Panc1 (cell line): ENCODE measurements around the gene MYO5B. TPM values are rescaled to one million over a fixed set of nuclear protein-coding genes. Genes with fewer than 3 reads are reported as not detected.

Source experiments
- ATAC-seq: fragments of 200-7000 bp; cut with Tn5 transposase; 2 replicates; pipeline ENCODE4 v1.9.1; 2020; ENCODE audit warnings: mild to moderate bottlenecking, moderate library complexity
- BruUV-seq: library from RNA; stranded (reverse); fragments of 400-500 nt; replicated peaks from 2 replicates; lab custom pipeline; 2021; lab: Mats Ljungman, UMichigan
- CTCF ChIA-PET: fragments of 300-600 bp; sonication (Branson Sonifier 250); formaldehyde crosslinking; loops from one replicate; lab custom pipeline; 2022; ENCODE audit warnings: antibody characterized with exemption; lab: Charles Lee
- POLR2A ChIA-PET: fragments of 300-600 bp; sonication (Branson Sonifier 250); formaldehyde crosslinking; loops from one replicate; lab custom pipeline; 2022; ENCODE audit warnings: antibody characterized with exemption; lab: Charles Lee
- DNase-seq: peaks from one replicate; pipeline ENCODE4 v3.0.0-alpha.2; 2010; ENCODE audit warnings: low read depth, low spot score
- H3K27ac ChIP-seq: 2 replicates; pipeline ENCODE4 v1.5.1; 2011; ENCODE audit warnings: mild to moderate bottlenecking, low read length, inconsistent platforms
- H3K27me3 ChIP-seq: fragments of 200-500 bp; sonication (Bioruptor generic); 2 replicates; pipeline ENCODE4 v1.6.0; 2014; ENCODE audit warnings: low read length, inconsistent platforms; ENCODE audit not compliant: control insufficient read depth, insufficient read depth
- H3K36me3 ChIP-seq: fragments of 200-500 bp; sonication (Bioruptor generic); 2 replicates; pipeline ENCODE4 v1.5.1; 2014; ENCODE audit warnings: inconsistent platforms, mild to moderate bottlenecking, low read length, moderate library complexity; ENCODE audit not compliant: control insufficient read depth, insufficient read depth
- H3K4me1 ChIP-seq: 2 replicates; pipeline ENCODE4 v1.5.1; 2011; ENCODE audit warnings: inconsistent platforms, mild to moderate bottlenecking, low read length, moderate library complexity; ENCODE audit not compliant: control insufficient read depth, insufficient read depth
- H3K4me3 ChIP-seq, 2 experiments: 2 replicates each; pipeline ENCODE4 v1.5.1; 2011 to 2012; ENCODE audit warnings: low read depth in 2 of 2, low read length in 2 of 2, mild to moderate bottlenecking in 2 of 2, inconsistent platforms in 1 of 2, moderate library complexity in 1 of 2
- H3K9me3 ChIP-seq: fragments of 200-500 bp; sonication (Bioruptor generic); 2 replicates; pipeline ENCODE4 v1.5.1; 2014; ENCODE audit warnings: low read depth, mild to moderate bottlenecking, inconsistent platforms, low read length, moderate library complexity; ENCODE audit not compliant: control insufficient read depth, insufficient read depth
- POLR2AphosphoS5 ChIP-seq: IDR thresholded peaks from 2 replicates; pipeline ENCODE4 v1.6.1; 2012; ENCODE audit warnings: mild to moderate bottlenecking, low read depth, low read length, moderate library complexity
- SIN3A ChIP-seq: IDR thresholded peaks from 2 replicates; pipeline ENCODE4 v1.6.1; 2012; ENCODE audit warnings: low read depth, mild to moderate bottlenecking, low read length, moderate library complexity, borderline replicate concordance; ENCODE audit not compliant: insufficient read depth
- TCF7L2 ChIP-seq: IDR thresholded peaks from 2 replicates; pipeline ENCODE4 v1.6.1; 2011; ENCODE audit warnings: mild to moderate bottlenecking, low read depth, low read length, inconsistent platforms
- in situ Hi-C: cut with HindIII; loops from 2 replicates; pipeline ENCODE4 v1.10.0; 2016; ENCODE audit warnings: low sequenced_read_pairs, low pct_unique_long_range_greater_than_20kb
- intact Hi-C: fragments of 100-400 bp; cut with micrococcal nuclease; formaldehyde crosslinking; loops from one replicate; pipeline ENCODE4 v1.10.0; 2022; ENCODE audit not compliant: unreplicated experiment
- total RNA-seq: library from RNA; stranded (reverse); gene quantifications from one replicate; pipeline ENCODE4 v1.2.1, GENCODE V29; 2021; ENCODE audit not compliant: unreplicated experiment
- TF ChIP-seq, protein P1 (sequence below), 2 experiments: IDR thresholded peaks; 2 replicates each; pipeline ENCODE4 v1.6.1; 2011 to 2012; ENCODE audit warnings: low read depth in 2 of 2, control low read depth in 1 of 2, low read length in 1 of 2, mild to moderate bottlenecking in 1 of 2, moderate library complexity in 1 of 2; ENCODE audit not compliant: insufficient read depth in 1 of 2
- TF ChIP-seq, protein P2 (sequence below): fragments of 450-650 bp; IDR thresholded peaks from 2 replicates; pipeline ENCODE4 v1.5.1; 2017; ENCODE audit warnings: mild to moderate bottlenecking

The MYO5B gene
- total RNA-seq, 1 experiment from 2014 or later: 0.31 TPM

DNA sequence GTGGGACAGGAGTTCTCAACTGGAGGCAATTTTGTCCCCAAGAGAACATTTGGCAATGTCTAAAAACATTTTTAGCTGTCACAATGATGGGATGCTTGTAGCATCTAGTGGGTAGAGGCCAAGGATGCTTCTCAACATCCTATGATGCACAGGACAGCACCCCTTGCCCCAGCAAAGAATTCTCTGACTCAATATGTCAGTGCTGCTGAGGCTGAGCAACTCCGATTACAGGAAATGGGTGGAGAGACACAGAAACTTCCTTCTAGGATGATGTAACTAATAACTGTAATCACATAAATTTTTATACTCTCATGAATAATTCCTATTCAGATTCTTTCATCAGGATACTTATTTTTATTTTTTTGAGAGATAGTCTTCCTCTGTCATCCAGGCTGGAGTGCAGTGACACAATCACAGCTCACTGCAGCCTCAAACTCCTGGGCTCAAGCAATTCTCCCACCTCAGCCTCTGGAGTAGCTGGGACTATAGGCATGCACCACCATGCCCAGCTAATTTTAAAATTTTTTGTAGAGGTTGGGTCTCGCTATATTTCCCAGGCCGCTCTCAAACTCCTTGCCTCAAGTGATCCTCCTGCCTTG is 261.3 kb downstream of the MYO5B start:
- Histone ChIP-seq H3K9me3 (no peaks in the 10 kb centered on the region), H3K4me3 (no peak overlapping the region), H3K27ac (no peak overlapping the region), H3K27me3 (no peaks in the 10 kb centered on the region), H3K4me1 (no peaks in the 10 kb centered on the region), H3K36me3 (no peaks in the 10 kb centered on the region)
- BruUV-seq: no TSS peak
- intact Hi-C loops (no loop called here), in situ Hi-C loops (no loop called here)
- CTCF ChIA-PET: no interaction called here
- POLR2A ChIA-PET: no interaction called here
- ATAC-seq (no peak), DNase-seq (no peak)
- TF ChIP-seq, protein P1, sequence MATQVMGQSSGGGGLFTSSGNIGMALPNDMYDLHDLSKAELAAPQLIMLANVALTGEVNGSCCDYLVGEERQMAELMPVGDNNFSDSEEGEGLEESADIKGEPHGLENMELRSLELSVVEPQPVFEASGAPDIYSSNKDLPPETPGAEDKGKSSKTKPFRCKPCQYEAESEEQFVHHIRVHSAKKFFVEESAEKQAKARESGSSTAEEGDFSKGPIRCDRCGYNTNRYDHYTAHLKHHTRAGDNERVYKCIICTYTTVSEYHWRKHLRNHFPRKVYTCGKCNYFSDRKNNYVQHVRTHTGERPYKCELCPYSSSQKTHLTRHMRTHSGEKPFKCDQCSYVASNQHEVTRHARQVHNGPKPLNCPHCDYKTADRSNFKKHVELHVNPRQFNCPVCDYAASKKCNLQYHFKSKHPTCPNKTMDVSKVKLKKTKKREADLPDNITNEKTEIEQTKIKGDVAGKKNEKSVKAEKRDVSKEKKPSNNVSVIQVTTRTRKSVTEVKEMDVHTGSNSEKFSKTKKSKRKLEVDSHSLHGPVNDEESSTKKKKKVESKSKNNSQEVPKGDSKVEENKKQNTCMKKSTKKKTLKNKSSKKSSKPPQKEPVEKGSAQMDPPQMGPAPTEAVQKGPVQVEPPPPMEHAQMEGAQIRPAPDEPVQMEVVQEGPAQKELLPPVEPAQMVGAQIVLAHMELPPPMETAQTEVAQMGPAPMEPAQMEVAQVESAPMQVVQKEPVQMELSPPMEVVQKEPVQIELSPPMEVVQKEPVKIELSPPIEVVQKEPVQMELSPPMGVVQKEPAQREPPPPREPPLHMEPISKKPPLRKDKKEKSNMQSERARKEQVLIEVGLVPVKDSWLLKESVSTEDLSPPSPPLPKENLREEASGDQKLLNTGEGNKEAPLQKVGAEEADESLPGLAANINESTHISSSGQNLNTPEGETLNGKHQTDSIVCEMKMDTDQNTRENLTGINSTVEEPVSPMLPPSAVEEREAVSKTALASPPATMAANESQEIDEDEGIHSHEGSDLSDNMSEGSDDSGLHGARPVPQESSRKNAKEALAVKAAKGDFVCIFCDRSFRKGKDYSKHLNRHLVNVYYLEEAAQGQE (IDR thresholded peaks at IDR 0.05; ENCODE audit: insufficient read depth in 1 of 2, low read depth in 2 of 2, low read length in 1 of 2): no peak
- TF ChIP-seq, protein P2, sequence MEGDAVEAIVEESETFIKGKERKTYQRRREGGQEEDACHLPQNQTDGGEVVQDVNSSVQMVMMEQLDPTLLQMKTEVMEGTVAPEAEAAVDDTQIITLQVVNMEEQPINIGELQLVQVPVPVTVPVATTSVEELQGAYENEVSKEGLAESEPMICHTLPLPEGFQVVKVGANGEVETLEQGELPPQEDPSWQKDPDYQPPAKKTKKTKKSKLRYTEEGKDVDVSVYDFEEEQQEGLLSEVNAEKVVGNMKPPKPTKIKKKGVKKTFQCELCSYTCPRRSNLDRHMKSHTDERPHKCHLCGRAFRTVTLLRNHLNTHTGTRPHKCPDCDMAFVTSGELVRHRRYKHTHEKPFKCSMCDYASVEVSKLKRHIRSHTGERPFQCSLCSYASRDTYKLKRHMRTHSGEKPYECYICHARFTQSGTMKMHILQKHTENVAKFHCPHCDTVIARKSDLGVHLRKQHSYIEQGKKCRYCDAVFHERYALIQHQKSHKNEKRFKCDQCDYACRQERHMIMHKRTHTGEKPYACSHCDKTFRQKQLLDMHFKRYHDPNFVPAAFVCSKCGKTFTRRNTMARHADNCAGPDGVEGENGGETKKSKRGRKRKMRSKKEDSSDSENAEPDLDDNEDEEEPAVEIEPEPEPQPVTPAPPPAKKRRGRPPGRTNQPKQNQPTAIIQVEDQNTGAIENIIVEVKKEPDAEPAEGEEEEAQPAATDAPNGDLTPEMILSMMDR: no peak
- TF ChIP-seq POLR2AphosphoS5 (no peak), TCF7L2 (no peak), SIN3A (no peak)

DNA sequence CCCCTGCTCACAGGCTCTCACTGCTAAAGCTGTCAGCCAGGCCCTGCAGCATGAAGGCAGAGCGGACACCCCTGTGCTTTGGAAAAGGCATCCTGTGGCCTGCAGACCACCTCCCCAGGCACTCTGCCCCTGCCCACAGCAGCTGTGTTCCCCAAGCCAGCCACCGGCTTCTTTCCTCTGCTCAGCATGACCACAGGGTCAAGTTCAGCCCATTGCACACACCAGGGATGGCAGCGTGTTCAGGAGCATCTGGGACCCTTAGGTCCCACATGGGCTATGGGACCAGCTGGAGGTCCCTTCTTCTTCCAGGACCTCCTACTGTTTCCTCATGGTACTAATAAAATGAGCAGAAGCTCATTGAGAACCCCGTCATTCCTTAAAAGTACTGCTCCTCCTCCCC is 263.2 kb downstream of the MYO5B start:
- intact Hi-C loops: no loop called here
- H3K4me1 ChIP-seq: no peaks in the 10 kb centered on the region

More for the DNA sequence above, 263.2 kb downstream of the MYO5B start:
- ATAC-seq (no peak), DNase-seq (no peak)
- Histone ChIP-seq H3K9me3 (no peaks in the 10 kb centered on the region), H3K4me3 (no peak overlapping the region), H3K27me3 (no peaks in the 10 kb centered on the region), H3K36me3 (no peaks in the 10 kb centered on the region), H3K27ac (no peak overlapping the region)
- TF ChIP-seq, protein P2: no peak
- TF ChIP-seq, protein P1 (IDR thresholded peaks at IDR 0.05; ENCODE audit: insufficient read depth in 1 of 2, low read depth in 2 of 2, low read length in 1 of 2): no peak
- TF ChIP-seq POLR2AphosphoS5 (no peak), TCF7L2 (no peak), SIN3A (no peak)
- BruUV-seq: no TSS peak
- POLR2A ChIA-PET: interaction anchor here (0.7 kb wide), 1 partner anchor 185 kb away, joined by 3 read pairs; no protein-coding TSS in a partner anchor
- in situ Hi-C loops: no loop called here
- CTCF ChIA-PET: no interaction called here
